BE2C (cell line): ENCODE data around the gene SBF2.
"Not testable (repeated sequence)": the region's sequence is repeated elsewhere in the genome, so short reads cannot be mapped to it uniquely, and the experiment has no call there.

Experiments
- DNase-seq: peaks from one replicate; pipeline ENCODE4 v3.0.0-alpha.2; 2020
- H3K27me3 ChIP-seq: fragments of 250-450 bp; sonication (Bioruptor Pico); 2 replicates; pipeline ENCODE4 v1.5.1; 2020; ENCODE audit warnings: mild to moderate bottlenecking
- H3K36me3 ChIP-seq: fragments of 250-450 bp; sonication (Bioruptor Pico); 2 replicates; pipeline ENCODE4 v1.5.1; 2020; ENCODE audit warnings: mild to moderate bottlenecking
- H3K4me1 ChIP-seq: fragments of 250-450 bp; sonication (Bioruptor Pico); 2 replicates; pipeline ENCODE4 v1.5.1; 2020
- H3K4me3 ChIP-seq: 2 replicates; pipeline ENCODE4 v1.5.1; 2011; ENCODE audit warnings: low read depth, low read length
- H3K9me3 ChIP-seq: fragments of 250-450 bp; sonication (Bioruptor Pico); 2 replicates; pipeline ENCODE4 v1.5.1; 2020
- TF ChIP-seq, protein P1 (sequence below): IDR thresholded peaks from 2 replicates; pipeline ENCODE4 v1.5.1; 2012; ENCODE audit warnings: mild to moderate bottlenecking, low read depth, low read length

SBF2 gene

GRCh38 chr11:10273738-10274137 is 20.3 kb downstream of the SBF2 start:
- TF ChIP-seq, protein P1, sequence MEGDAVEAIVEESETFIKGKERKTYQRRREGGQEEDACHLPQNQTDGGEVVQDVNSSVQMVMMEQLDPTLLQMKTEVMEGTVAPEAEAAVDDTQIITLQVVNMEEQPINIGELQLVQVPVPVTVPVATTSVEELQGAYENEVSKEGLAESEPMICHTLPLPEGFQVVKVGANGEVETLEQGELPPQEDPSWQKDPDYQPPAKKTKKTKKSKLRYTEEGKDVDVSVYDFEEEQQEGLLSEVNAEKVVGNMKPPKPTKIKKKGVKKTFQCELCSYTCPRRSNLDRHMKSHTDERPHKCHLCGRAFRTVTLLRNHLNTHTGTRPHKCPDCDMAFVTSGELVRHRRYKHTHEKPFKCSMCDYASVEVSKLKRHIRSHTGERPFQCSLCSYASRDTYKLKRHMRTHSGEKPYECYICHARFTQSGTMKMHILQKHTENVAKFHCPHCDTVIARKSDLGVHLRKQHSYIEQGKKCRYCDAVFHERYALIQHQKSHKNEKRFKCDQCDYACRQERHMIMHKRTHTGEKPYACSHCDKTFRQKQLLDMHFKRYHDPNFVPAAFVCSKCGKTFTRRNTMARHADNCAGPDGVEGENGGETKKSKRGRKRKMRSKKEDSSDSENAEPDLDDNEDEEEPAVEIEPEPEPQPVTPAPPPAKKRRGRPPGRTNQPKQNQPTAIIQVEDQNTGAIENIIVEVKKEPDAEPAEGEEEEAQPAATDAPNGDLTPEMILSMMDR = no peak
- Histone ChIP-seq H3K36me3 (no peaks in the 10 kb centered on the region), H3K27me3 (no peaks in the 10 kb centered on the region), H3K4me3 (no peak overlapping the region), H3K4me1 (no peaks in the 10 kb centered on the region), H3K9me3 (no peaks in the 10 kb centered on the region)
- no peak for DNase-seq

DNA sequence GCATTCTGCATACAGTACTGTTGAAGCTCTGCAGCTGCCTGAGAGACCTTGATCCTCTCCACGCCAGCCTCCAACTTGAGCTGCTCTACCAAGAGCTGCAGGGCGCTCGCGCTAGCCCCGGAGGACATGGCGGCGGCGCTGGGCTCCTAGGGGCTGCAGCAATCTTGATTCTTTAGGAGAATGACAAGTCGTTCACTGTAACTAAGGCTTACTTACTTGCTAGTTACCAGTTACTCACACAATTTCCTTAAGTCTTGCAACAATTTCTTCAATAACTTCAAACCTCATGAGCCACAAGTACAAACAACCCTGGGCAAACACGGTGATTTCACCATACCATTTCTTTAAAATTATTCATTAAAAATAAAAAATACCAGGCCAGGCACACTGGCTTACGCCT is 21.9 kb downstream of the SBF2 start:
- Histone ChIP-seq H3K9me3 (no peaks in the 10 kb centered on the region), H3K4me3 (no peak overlapping the region), H3K27me3 (no peaks in the 10 kb centered on the region), H3K36me3 (no peaks in the 10 kb centered on the region), H3K4me1 (no peaks in the 10 kb centered on the region)
- no peak for DNase-seq
- TF ChIP-seq, protein P1 = no peak

GRCh38 chr11:10268746-10269488 is 25.1 kb downstream of the SBF2 start:
- Histone ChIP-seq H3K36me3 (no peaks in the 10 kb centered on the region), H3K4me3 (no peak overlapping the region), H3K27me3 (no peaks in the 10 kb centered on the region), H3K9me3 (no peaks in the 10 kb centered on the region), H3K4me1 (no peaks in the 10 kb centered on the region)
- no peak for DNase-seq
- TF ChIP-seq, protein P1 = no peak

DNA sequence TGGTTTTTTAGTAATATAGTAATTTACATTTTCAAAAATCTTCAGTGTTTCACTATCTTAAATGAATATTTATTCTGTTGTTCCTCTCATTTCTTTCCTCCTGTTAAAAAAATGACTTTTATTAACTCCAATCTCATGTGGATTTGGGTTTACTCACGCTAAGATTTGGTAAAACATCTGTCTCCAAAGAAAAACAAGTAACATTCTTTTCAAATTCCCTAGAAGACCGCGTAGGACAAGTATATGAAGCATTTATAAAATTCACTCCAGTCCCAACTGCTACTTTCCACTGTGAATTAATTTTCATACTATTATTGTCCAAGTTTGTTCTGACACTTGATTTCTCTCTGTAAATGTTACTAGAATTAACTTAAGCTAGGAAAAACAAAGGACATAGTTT is 26.2 kb downstream of the SBF2 start:
- DNase-seq = no peak
- Histone ChIP-seq H3K27me3 (no peaks in the 10 kb centered on the region), H3K9me3 (no peaks in the 10 kb centered on the region), H3K4me3 (no peak overlapping the region), H3K4me1 (no peaks in the 10 kb centered on the region), H3K36me3 (no peaks in the 10 kb centered on the region)
- TF ChIP-seq, protein P1 = no peak

DNA sequence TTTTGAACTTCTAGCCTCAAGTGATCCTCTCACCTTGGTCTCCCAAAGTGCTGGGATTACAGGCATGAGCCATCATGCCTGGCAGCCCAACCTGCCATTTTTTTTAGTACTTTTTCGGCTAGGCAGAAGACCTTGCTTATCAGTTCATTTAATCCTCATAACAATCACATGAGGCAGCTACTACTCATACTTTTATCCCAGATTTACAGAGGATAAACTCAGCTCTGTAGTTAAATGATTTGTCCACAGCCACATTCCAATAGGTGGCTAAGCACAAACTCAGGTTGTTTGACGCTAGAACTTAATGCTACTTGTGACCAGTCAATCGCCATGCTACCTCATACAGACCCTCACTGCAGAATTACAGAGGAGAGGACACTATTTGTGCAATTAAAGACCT is 28.1 kb downstream of the SBF2 start:
- no peak for DNase-seq

DNA sequence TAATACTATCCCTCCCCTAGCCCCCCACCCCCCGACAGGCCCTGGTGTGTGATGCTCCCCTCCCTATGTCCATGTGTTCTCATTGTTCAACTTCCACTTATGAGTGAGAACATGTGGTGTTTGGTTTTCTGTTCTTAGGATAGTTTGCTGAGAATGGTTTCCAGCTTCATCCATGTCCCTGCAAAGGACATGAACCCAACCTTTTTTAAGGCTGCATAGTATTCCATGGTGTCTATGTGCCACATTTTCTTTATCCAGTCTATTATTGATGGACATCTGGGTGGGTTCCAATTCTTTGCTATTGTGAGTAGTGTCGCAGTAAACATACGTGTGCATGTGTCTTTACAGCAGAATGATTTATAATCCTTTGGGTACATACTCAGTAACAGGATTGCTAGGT is 29.3 kb downstream of the SBF2 start:
- not testable (repeated sequence) for H3K4me3 ChIP-seq, DNase-seq, H3K4me1 ChIP-seq, H3K27me3 ChIP-seq, H3K9me3 ChIP-seq, H3K36me3 ChIP-seq

More for the DNA sequence above, 28.1 kb downstream of the SBF2 start:
- H3K4me3 ChIP-seq = no peak overlapping the region
- TF ChIP-seq, protein P1 = no peak
- no peaks in the 10 kb centered on the region for H3K36me3 ChIP-seq
- H3K4me1 ChIP-seq = no peaks in the 10 kb centered on the region
- H3K27me3 ChIP-seq = no peaks in the 10 kb centered on the region
- H3K9me3 ChIP-seq = no peaks in the 10 kb centered on the region
